Type B pancreatic cell (in vitro differentiated cells): Measurements from ENCODE around the gene LRRC74B. TPM values are rescaled to one million over a fixed set of nuclear protein-coding genes. Genes with fewer than 3 reads are reported as not detected.

Experiments
- DNase-seq: peaks from one replicate; pipeline ENCODE4 v3.0.0; 2021; ENCODE audit warnings: mixed read lengths; ENCODE audit not compliant: unreplicated experiment; ENCODE audit errors: extremely low spot score
- H3K27ac Mint-ChIP-seq: 2 replicates; pipeline ENCODE4 v1.8.0; 2021; ENCODE audit warnings: mild to moderate bottlenecking, mixed read lengths
- H3K27me3 Mint-ChIP-seq: 2 replicates; pipeline ENCODE4 v1.8.0; 2021; ENCODE audit warnings: mixed read lengths
- H3K36me3 Mint-ChIP-seq: 2 replicates; pipeline ENCODE4 v1.8.0; 2021; ENCODE audit warnings: mixed read lengths
- H3K4me1 Mint-ChIP-seq: one replicate; pipeline ENCODE4 v1.8.0; 2021; ENCODE audit warnings: mixed read lengths; ENCODE audit not compliant: unreplicated experiment
- H3K4me3 Mint-ChIP-seq: 2 replicates; pipeline ENCODE4 v1.8.0; 2021; ENCODE audit warnings: mild to moderate bottlenecking, mixed read lengths
- H3K9me3 Mint-ChIP-seq: 2 replicates; pipeline ENCODE4 v1.8.0; 2021; ENCODE audit warnings: mixed read lengths
- CTCF ChIP-seq: fragments of 200-600 bp; sonication (generic); conservative IDR thresholded peaks from 2 replicates; pipeline ENCODE4 v1.5.0; 2021; ENCODE audit warnings: antibody characterized with exemption, mild to moderate bottlenecking
- total RNA-seq: library from RNA; stranded (reverse); gene quantifications from 2 replicates; pipeline ENCODE4 v1.2.1, GENCODE V29; 2021; ENCODE audit warnings: low replicate concordance

Gene LRRC74B
- total RNA-seq, 1 donor from 2014 or later = 0.65 TPM

- no peaks in the 10 kb centered on the region for H3K27me3 Mint-ChIP-seq
- H3K36me3 Mint-ChIP-seq = no peaks in the 10 kb centered on the region
- H3K4me1 Mint-ChIP-seq = no peaks in the 10 kb centered on the region
- no peaks in the 10 kb centered on the region for H3K9me3 Mint-ChIP-seq
- H3K4me3 Mint-ChIP-seq = no peak overlapping the region
- H3K27ac Mint-ChIP-seq = no peak overlapping the region
- TF ChIP-seq CTCF = no peak
- DNase-seq = no peak
Measured at GRCh38 chr22:21073023-21073422, 27.3 kb downstream of the LRRC74B start.

DNA sequence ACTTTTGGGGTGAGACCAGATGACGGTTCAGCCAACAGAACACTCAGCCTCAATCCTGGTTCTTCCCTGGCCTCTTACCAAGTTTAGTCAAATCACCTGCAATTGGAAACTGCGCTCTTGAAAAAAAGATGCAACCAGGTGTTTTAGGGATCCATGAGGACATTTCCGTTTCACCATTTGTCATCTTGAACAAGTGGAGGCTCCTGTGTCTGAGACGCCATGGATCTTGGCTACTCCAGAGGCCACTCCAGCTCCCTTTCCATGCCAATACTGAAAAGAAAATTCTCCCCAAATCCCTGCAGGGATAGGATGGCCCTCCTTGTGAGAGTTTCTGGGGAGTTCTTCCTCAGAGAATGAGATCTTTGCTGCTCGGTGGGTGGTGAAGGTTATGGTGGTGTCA is 27.7 kb downstream of the LRRC74B start:
- H3K9me3 Mint-ChIP-seq = no peaks in the 10 kb centered on the region
- H3K4me1 Mint-ChIP-seq = no peaks in the 10 kb centered on the region
- no peak for TF ChIP-seq CTCF
- DNase-seq = no peak
- no peaks in the 10 kb centered on the region for H3K36me3 Mint-ChIP-seq
- H3K4me3 Mint-ChIP-seq = no peak overlapping the region
- no peak overlapping the region for H3K27ac Mint-ChIP-seq
- H3K27me3 Mint-ChIP-seq = no peaks in the 10 kb centered on the region

GRCh38 chr22:21074102-21074715 is 28.5 kb downstream of the LRRC74B start:
- Mint-ChIP-seq H3K27me3 (no peaks in the 10 kb centered on the region), H3K4me1 (no peaks in the 10 kb centered on the region), H3K9me3 (no peaks in the 10 kb centered on the region), H3K4me3 (no peak overlapping the region), H3K36me3 (no peaks in the 10 kb centered on the region), H3K27ac (no peak overlapping the region)
- TF ChIP-seq CTCF = no peak
- DNase-seq = no peak

GRCh38 chr22:21075516-21076138 is 29.9 kb downstream of the LRRC74B start:
- DNase-seq = no peak
- no peak for TF ChIP-seq CTCF
- no peaks in the 10 kb centered on the region for H3K36me3 Mint-ChIP-seq
- no peaks in the 10 kb centered on the region for H3K4me1 Mint-ChIP-seq
- no peaks in the 10 kb centered on the region for H3K9me3 Mint-ChIP-seq
- H3K4me3 Mint-ChIP-seq = no peak overlapping the region
- H3K27me3 Mint-ChIP-seq = no peaks in the 10 kb centered on the region
- H3K27ac Mint-ChIP-seq = no peak overlapping the region

DNA sequence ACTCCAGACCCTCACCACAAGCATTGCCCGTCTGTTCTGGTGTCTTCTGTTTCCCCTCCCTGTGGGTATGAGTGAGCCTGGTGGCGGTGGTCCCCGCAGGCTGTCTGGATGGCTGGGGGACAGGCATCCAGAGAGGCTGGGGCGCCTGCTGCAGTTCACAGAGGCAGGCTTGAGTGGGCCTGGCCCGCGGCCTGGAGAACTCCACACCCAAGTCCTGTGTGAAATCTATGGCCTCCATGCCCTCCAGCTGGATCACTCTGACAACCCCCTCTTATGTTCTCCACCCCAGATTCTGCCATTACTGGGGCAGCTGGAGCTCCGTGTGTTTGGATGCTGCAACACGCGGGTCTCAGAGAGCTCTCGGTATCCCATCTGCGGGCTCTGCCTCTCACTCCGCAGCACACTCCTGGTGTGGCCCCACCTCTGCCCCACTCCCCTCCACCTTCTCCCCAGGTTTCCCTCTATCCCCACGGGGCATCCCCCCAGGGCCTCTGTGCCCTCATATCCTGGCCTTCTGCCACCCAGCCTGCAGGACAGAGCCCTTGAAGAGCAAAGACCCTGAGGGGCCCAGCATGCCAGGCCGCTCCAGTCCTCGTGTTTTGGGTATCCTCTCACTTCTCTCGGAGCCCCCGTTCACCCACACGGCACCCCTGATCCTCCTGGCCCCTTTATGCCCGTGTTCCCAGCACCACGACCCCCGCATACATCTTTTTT is 31.3 kb downstream of the LRRC74B start:
- no peak overlapping the region for H3K27ac Mint-ChIP-seq
- H3K9me3 Mint-ChIP-seq = no peaks in the 10 kb centered on the region
- H3K36me3 Mint-ChIP-seq = no peaks in the 10 kb centered on the region

More for the DNA sequence above, 31.3 kb downstream of the LRRC74B start:
- Mint-ChIP-seq H3K4me1 (no peaks in the 10 kb centered on the region), H3K4me3 (no peak overlapping the region), H3K27me3 (no peaks in the 10 kb centered on the region)
- no peak for DNase-seq
- TF ChIP-seq CTCF = no peak
